DND-41 (cell line): ENCODE results near the gene TTC39B.

Source experiments
- ATAC-seq: fragments of 200-7000 bp; cut with Tn5 transposase; 3 replicates; pipeline ENCODE4 v1.9.1; 2021; ENCODE audit warnings: low read depth; ENCODE audit not compliant: insufficient read depth
- DNase-seq: peaks from one replicate; pipeline ENCODE4 v3.0.0-alpha.2; 2020
- H2AFZ ChIP-seq: 2 replicates; pipeline ENCODE4 v1.6.0; 2012; ENCODE audit warnings: low read depth, low read length
- H3K27ac ChIP-seq: 2 replicates; pipeline ENCODE4 v1.5.1; 2012; ENCODE audit warnings: low read length, inconsistent platforms
- H3K27me3 ChIP-seq: fragments of 200-600 bp; sonication (generic); 2 replicates; pipeline ENCODE4 v1.6.0; 2012; ENCODE audit warnings: low read length, mild to moderate bottlenecking, inconsistent platforms; ENCODE audit not compliant: insufficient read depth, poor library complexity
- H3K36me3 ChIP-seq: 2 replicates; pipeline ENCODE4 v1.5.1; 2012; ENCODE audit warnings: low read length, inconsistent platforms; ENCODE audit not compliant: insufficient read depth
- H3K4me1 ChIP-seq: 2 replicates; pipeline ENCODE4 v1.5.1; 2012; ENCODE audit warnings: mild to moderate bottlenecking, low read length; ENCODE audit not compliant: insufficient read depth
- H3K4me2 ChIP-seq: 2 replicates; pipeline ENCODE4 v1.6.0; 2012; ENCODE audit warnings: mild to moderate bottlenecking, moderate library complexity, low read length, inconsistent platforms; ENCODE audit not compliant: insufficient read depth
- H3K4me3 ChIP-seq, 2 experiments: fragments of 200-600 bp in 1 of 2; shearing (Covaris generic) in 1 of 2; 2 replicates each; pipeline ENCODE4 v1.5.1; 2012 to 2016; ENCODE audit warnings: inconsistent platforms in 2 of 2, low read length in 2 of 2, mild to moderate bottlenecking in 2 of 2, low read depth in 1 of 2, moderate library complexity in 1 of 2
- H3K79me2 ChIP-seq: 2 replicates; pipeline ENCODE4 v1.6.0; 2012; ENCODE audit warnings: low read length, inconsistent platforms; ENCODE audit not compliant: insufficient read depth
- H3K9ac ChIP-seq: 2 replicates; pipeline ENCODE4 v1.6.0; 2012; ENCODE audit warnings: low read depth, mild to moderate bottlenecking, inconsistent platforms, low read length, moderate library complexity
- H3K9me3 ChIP-seq: 2 replicates; pipeline ENCODE4 v1.5.1; 2012; ENCODE audit warnings: low read length, moderate library complexity, mild to moderate bottlenecking, inconsistent platforms; ENCODE audit not compliant: insufficient read depth, severe bottlenecking
- H4K20me1 ChIP-seq: 2 replicates; pipeline ENCODE4 v1.6.0; 2012; ENCODE audit warnings: low read length; ENCODE audit not compliant: insufficient read depth
- CTCF ChIP-seq: IDR thresholded peaks from 2 replicates; pipeline ENCODE4 v1.5.1; 2012; ENCODE audit warnings: borderline replicate concordance, low read length, moderate library complexity, mild to moderate bottlenecking; ENCODE audit not compliant: poor library complexity, severe bottlenecking; ENCODE audit errors: extremely low read depth
- EZH2 ChIP-seq: IDR thresholded peaks from 3 replicates; pipeline ENCODE4 v1.6.1; 2012; ENCODE audit warnings: borderline replicate concordance, low read depth, mild to moderate bottlenecking, moderate library complexity, low read length, inconsistent platforms; ENCODE audit not compliant: severe bottlenecking

The TTC39B gene

DNA sequence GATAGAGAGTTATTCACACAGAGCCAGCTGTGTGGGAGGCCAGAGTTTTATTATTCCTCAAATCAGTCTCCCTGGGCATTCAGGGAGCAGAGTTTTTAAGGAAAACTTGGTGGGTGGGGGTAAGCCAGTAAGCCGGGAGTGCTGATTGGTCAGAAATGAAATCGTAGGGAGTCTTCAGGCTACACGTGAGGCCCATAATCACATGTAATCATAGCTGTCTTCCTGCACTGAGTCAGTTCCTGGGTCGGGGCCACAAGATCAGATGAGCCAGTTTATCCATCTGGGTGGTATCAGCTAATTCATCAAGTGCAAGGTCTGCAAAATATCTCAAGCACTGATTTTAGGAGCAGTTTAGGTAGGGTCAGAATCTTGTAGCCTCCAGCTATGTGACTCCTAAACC is 10.8 kb upstream of the TTC39B start:
- DNase-seq (no peak), ATAC-seq (no peak)
- H3K27me3 ChIP-seq, result no peaks in the 10 kb centered on the region
- H2AFZ ChIP-seq, result no peak overlapping the region
- no peaks in the 10 kb centered on the region for H3K4me1 ChIP-seq
- no peak overlapping the region for H3K9ac ChIP-seq
- H3K27ac ChIP-seq, result no peak overlapping the region
- H3K4me2 ChIP-seq, result no peak overlapping the region
- peaks cover under 1% of the 10 kb centered on the region for H3K9me3 ChIP-seq
- no peak overlapping the region for H3K4me3 ChIP-seq
- H3K36me3 ChIP-seq, result no peaks in the 10 kb centered on the region
- TF ChIP-seq EZH2 (no peak), CTCF (no peak)
- H3K79me2 ChIP-seq, result no peaks in the 10 kb centered on the region
- H4K20me1 ChIP-seq, result no peaks in the 10 kb centered on the region

DNA sequence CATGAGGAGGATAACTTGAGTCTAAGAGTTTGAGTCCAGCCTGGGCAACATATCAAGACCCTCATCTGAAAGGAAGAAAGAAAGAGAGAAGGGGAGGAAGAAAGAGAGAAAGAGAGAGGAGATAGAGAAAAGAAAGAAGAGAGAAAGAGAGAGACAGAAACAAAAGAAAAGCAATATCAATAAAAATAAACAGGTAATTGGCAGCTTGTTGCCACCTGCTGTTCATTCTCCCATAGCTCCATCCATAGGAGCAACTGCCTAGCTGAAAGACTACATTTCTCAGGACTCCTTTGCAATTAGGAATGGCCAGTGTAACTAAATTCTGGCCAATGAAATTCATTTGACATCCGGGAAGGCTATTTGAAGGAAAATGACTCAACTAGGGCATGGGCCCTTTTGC is 4.6 kb upstream of the TTC39B start:
- Histone ChIP-seq H3K9me3 (no peaks in the 10 kb centered on the region), H3K36me3 (no peaks in the 10 kb centered on the region), H4K20me1 (no peaks in the 10 kb centered on the region), H3K79me2 (no peaks in the 10 kb centered on the region), H3K4me3 (no peak overlapping the region), H3K4me2 (no peak overlapping the region), H3K9ac (no peak overlapping the region), H2AFZ (no peak overlapping the region), H3K27ac (no peak overlapping the region), H3K27me3 (no peaks in the 10 kb centered on the region), H3K4me1 (peaks cover 5% of the 10 kb centered on the region; the same call in 1 of the 2 replicates)
- TF ChIP-seq CTCF (no peak), EZH2 (no peak)
- DNase-seq (no peak), ATAC-seq (no peak)

DNA sequence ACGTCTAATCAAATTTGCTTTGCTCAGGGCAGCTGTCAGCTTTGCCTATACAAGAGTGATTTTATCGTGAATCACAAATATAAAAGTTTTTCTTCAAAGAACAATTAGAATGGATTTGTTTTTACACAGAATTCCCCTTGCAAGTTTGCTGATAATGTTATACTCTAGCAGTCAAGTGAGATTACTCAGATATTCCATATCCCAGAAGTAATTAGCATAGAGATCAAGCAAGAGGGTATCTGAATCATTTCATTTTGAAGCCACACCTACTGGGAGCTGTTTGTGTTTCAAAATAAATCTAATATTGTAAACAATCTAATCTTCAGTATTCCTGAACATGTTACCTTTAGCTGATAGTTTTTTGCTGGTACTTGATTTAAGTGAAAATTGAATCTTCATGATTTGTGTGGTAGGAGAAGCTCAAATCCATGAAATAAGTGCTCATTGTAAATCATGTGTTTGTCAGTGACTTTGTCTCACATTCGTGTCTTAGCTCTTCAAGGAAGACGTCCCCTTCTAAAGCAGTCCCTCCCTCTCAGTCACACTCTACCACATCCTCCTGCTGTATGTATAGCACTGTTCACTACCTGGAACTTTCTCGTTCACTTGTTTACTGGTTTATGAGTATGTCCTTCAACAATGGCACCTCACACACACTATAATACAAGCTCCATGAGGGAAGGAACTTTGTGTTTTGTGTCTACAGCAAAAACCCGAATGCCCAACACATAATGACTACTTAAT is 3.3 kb upstream of the TTC39B start:
- Histone ChIP-seq H3K79me2 (no peaks in the 10 kb centered on the region), H4K20me1 (no peaks in the 10 kb centered on the region), H3K4me2 (no peak overlapping the region), H3K36me3 (no peaks in the 10 kb centered on the region), H3K4me3 (no peak overlapping the region), H2AFZ (no peak overlapping the region), H3K9ac (no peak overlapping the region), H3K4me1 (peaks cover 16% of the 10 kb centered on the region), H3K27me3 (no peaks in the 10 kb centered on the region), H3K27ac (no peak overlapping the region), H3K9me3 (no peaks in the 10 kb centered on the region)
- DNase-seq (no peak), ATAC-seq (peak; percentile 34; the same call in 2 of the 3 replicates)
- TF ChIP-seq EZH2 (no peak), CTCF (no peak)

GRCh38 chr9:15308511-15308910 is 1.5 kb upstream of the TTC39B start:
- H3K9ac ChIP-seq, result no peak overlapping the region
- H3K27me3 ChIP-seq, result no peaks in the 10 kb centered on the region
- no peak overlapping the region for H3K27ac ChIP-seq
- H3K9me3 ChIP-seq, result no peaks in the 10 kb centered on the region
- no peak overlapping the region for H3K4me2 ChIP-seq
- no peaks in the 10 kb centered on the region for H4K20me1 ChIP-seq
- no peak for DNase-seq
- no peak overlapping the region for H2AFZ ChIP-seq
- no peak for ATAC-seq
- H3K4me1 ChIP-seq, result peaks cover 16% of the 10 kb centered on the region
- no peak for TF ChIP-seq CTCF
- no peak for TF ChIP-seq EZH2
- no peaks in the 10 kb centered on the region for H3K36me3 ChIP-seq
- H3K79me2 ChIP-seq, result no peaks in the 10 kb centered on the region
- H3K4me3 ChIP-seq, result no peak overlapping the region
